Stimulated activated CD4-positive, alpha-beta T cell treated with anti-CD3 and anti-CD28 coated beads, TNF-alpha, amount 100 ng/mL, for 48 hours (primary cell): ENCODE data around the gene CAPN11.
"Not testable (repeated sequence)": the region's sequence is repeated elsewhere in the genome, so short reads cannot be mapped to it uniquely, and the experiment has no call there.

Experiments
- DNase-seq, 3 donors: peaks; one replicate each; pipeline ENCODE4 v3.0.0-alpha.2; 2020; ENCODE audit warnings: low read depth in 3 of 3

CAPN11 gene

GRCh38 chr6:44181784-44182183 is 23.2 kb downstream of the CAPN11 start:
- not testable (repeated sequence) for DNase-seq

- no peak for DNase-seq
Measured at GRCh38 chr6:44182911-44183390, 24.3 kb downstream of the CAPN11 start.

GRCh38 chr6:44183783-44184182 is 25.2 kb downstream of the CAPN11 start:
- no peak for DNase-seq

GRCh38 chr6:44185356-44185755 is 26.7 kb downstream of the CAPN11 start:
- not testable (repeated sequence) for DNase-seq

GRCh38 chr6:44185953-44186634 is 27.5 kb downstream of the CAPN11 start:
- DNase-seq = no peak

- DNase-seq = no peak
Measured at GRCh38 chr6:44186635-44187025, 28.0 kb downstream of the CAPN11 start.

GRCh38 chr6:44188819-44189218 is 30.2 kb downstream of the CAPN11 start:
- no peak for DNase-seq

- no peak for DNase-seq
Measured at GRCh38 chr6:44189257-44189656, 30.6 kb downstream of the CAPN11 start.

GRCh38 chr6:44190715-44191114 is 32.1 kb downstream of the CAPN11 start:
- DNase-seq = no peak

- no peak for DNase-seq
Measured at GRCh38 chr6:44192428-44193041, 33.9 kb downstream of the CAPN11 start.

GRCh38 chr6:44193307-44193910 is 34.8 kb downstream of the CAPN11 start:
- no peak for DNase-seq

- DNase-seq = no peak
Measured at GRCh38 chr6:44194326-44194725, 35.7 kb downstream of the CAPN11 start.

GRCh38 chr6:44196351-44196750 is 37.7 kb downstream of the CAPN11 start:
- DNase-seq = not testable (repeated sequence)

GRCh38 chr6:44198684-44199083 is 40.1 kb downstream of the CAPN11 start:
- no peak for DNase-seq

GRCh38 chr6:44199883-44200282 is 41.3 kb downstream of the CAPN11 start:
- DNase-seq = no peak

GRCh38 chr6:44201200-44201599 is 42.6 kb downstream of the CAPN11 start:
- DNase-seq = no peak

- no peak for DNase-seq
Measured at GRCh38 chr6:44201638-44202303, 43.2 kb downstream of the CAPN11 start.

GRCh38 chr6:44202332-44202971 is 43.8 kb downstream of the CAPN11 start:
- no peak for DNase-seq

- DNase-seq = no peak
Measured at GRCh38 chr6:44202972-44203750, 44.5 kb downstream of the CAPN11 start.

GRCh38 chr6:44203955-44204354 is 45.3 kb downstream of the CAPN11 start:
- no peak for DNase-seq

GRCh38 chr6:44207966-44208365 is 49.3 kb downstream of the CAPN11 start:
- DNase-seq = no peak
